GM12864 (cell line): ENCODE data around the gene WDR5.

ENCODE experiments used
- DNase-seq: peaks from one replicate; pipeline ENCODE4 v3.0.0-alpha.2; 2011; ENCODE audit warnings: low read depth
- H3K4me3 ChIP-seq: 2 replicates; pipeline ENCODE4 v1.5.1; 2011; ENCODE audit warnings: mild to moderate bottlenecking, low read depth, low read length, control low read depth
- CTCF ChIP-seq: IDR thresholded peaks from 2 replicates; pipeline ENCODE4 v1.5.1; 2011; ENCODE audit warnings: low read depth, mild to moderate bottlenecking, moderate library complexity, low read length, control low read depth, inconsistent platforms; ENCODE audit errors: missing control alignments

The WDR5 gene

DNA sequence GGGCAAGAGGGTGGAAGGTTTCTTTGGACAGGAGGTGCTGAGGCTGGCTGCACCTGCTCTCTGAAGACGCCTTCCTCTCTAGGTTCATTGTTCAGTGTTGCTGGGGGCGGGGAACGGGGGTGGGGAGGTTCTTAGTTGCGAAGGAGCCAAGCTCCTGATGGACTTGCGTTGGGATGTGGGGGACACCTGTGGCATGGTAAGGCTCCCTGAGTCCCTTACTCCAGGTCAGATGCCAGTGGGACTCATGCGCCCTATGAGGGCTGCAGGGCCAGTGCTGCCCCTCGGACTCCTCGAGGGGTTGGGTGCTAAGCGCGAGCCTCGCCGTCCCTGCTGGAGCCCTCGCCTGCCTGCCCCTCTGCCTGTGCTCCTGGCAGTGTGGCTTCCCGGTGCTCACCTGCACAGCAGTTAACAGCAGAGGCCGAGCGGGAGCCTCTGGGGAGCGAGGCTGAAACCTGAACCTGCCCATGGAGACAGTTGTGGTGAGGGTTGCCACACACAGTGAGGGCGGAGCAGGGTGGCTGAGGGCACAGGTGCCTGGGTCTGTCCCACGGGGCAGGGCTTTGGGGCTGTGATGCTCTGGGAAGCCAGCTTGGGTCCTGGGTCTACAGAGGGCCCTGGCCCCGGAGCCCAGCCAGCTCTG lies 23.0 kb downstream of the WDR5 start:
- no peak overlapping the region for H3K4me3 ChIP-seq
- no peak for TF ChIP-seq CTCF
- no peak for DNase-seq

DNA sequence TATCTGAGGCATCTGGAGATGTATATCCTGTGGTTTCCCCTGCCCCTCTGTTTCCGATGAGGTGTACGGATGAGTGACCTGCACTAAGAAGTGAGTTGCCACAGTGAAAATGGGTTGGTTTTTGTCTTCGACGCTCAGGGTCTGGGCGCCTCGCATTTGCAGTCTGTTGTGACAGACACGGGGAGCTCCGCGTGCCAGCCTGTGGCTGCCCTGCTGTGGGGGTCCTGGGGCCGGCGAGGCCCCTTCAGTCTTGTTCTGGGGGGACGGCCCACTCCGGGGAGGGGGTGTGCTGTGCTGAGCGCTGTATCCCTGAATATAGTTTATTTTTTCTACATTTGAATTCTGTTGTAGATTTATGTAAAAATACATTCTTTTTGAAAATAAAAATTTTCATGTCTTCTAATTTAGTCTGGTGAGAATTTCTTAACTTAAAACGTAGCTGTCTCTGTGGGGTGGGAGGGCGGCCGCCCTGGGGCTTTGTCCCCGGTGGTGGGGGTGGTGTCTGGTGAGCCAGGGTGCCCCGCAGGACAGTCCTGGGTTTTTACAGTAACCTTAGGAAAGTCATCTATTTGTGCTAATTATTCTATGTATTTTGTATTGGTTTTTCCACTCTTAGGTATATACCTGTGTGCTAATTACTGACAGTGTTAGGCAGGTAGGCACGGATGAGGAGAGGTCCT lies 23.8 kb downstream of the WDR5 start:
- no peak for DNase-seq
- TF ChIP-seq CTCF = no peak
- H3K4me3 ChIP-seq = no peak overlapping the region

- no peak for TF ChIP-seq CTCF
- no peak for DNase-seq
- no peak overlapping the region for H3K4me3 ChIP-seq
Measured at GRCh38 chr9:134161647-134162046, 25.8 kb downstream of the WDR5 start.

DNA sequence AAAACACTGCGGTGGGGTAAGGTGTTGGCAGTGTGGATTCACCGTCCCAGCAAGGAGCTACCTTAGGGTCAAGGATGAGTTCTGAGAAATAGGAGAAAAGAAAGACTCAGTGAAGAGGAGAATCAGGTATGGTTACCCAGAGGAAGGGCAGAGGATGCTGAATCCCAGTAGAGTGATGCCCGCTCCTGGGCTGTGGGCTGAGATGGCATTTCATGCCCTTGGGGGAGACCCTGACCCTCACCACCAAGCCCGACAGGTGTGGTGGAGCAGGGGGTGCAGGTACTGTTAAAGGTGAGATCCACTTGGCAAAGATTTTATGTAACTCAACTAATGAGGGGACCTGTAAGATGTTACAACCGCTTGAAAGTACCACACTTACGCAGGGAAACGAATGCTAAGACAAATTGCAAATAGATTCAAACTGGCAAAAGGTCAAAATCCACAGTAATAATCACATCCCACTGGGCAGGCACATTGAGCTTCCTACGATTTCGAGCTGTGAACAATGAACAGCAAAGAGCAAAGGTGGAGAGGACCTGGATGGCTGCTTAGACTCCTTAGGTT lies 26.4 kb downstream of the WDR5 start:
- TF ChIP-seq CTCF = no peak

DNA sequence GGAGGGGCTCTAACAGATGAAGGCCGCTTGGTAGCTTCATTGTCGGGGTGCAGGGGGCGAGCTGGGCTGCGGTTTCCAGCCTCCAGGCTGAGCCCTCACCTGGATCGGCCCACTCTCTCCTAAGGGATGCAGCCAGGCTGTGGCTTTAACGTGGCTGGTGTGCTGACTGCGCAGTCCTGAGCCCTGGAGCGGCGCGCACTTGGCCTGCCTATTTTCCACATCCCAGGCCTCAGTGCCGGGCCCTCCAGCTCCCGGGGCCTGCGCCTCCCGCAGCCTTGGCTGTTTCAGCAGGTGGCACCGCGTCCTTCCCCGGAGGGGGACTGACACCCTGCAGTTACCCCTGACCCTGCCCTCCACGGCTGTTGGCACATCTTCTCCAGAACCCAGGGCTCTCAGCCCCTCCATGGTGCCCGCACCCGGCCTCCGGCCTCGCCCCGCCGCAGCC lies 27.1 kb downstream of the WDR5 start:
- no peak for TF ChIP-seq CTCF
- no peak overlapping the region; the same call in 1 of the 2 replicates for H3K4me3 ChIP-seq
- DNase-seq = no peak

More for the DNA sequence above, 26.4 kb downstream of the WDR5 start:
- no peak for DNase-seq
- no peak overlapping the region for H3K4me3 ChIP-seq

DNA sequence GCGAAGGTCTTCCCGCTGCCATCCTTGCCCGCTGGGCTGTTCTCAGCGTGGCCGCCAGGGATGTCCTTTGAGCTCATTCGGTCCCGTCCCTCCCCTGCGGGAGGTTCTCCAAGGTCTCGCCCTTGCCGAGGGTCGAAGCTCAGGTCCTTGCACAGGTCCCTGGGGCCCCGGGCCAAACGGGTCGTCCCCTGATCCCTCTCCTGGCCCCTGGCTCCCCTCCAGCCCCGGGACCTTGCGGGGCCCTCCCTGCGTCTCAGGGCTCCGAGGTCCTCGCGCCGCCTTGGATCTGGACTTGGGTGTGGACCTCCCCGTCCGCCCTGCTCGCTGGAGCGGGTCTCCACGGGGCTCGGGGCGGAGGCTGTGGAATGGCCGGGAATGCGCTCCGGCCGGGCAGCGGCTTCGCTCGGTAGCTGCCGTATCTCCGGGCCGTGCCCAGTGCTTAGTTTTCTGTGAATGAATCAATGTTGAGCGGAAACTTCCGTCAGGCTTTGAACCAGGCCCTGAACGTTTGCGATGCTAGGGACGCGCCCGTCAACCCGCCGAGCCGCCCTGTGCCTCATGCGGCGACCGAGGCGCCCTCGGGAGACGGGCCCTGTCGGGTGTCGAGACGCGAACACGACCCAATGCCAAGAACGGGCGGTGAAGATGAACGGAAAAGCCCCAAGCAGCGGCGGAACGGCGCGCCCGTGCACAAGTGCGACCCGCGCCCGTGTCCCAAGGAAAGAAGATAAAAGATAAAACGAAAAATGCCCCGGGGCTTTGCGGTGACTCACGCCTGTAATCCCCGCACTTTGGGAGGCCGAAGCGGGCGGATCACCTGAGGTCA lies 27.7 kb downstream of the WDR5 start:
- peak; percentile 58 for TF ChIP-seq CTCF
- DNase-seq = peak; percentile 31
- H3K4me3 ChIP-seq = no peak overlapping the region; the same call in 1 of the 2 replicates
